ENCODE results near the gene HERC4. TPM values are rescaled to one million over a fixed set of nuclear protein-coding genes. Genes with fewer than 3 reads are reported as not detected.
A peak's percentile ranks its signal among the peaks of the same experiment; 100 is the strongest.
"Not testable (repeated sequence)": the region's sequence is repeated elsewhere in the genome, so short reads cannot be mapped to it uniquely, and the experiment has no call there.

The HERC4 gene
- total RNA-seq, 2 experiments from 2014 or later, result 55.7 to 59.0 TPM

- POLR2A ChIA-PET, result no interaction called here
Observed at GRCh38 chr10:68032113-68032512, 43.0 kb downstream of the HERC4 start.

GRCh38 chr10:68027429-68027828 is 47.7 kb downstream of the HERC4 start:
- CTCF ChIA-PET, result interaction anchor here (0.9 to 1.8 kb wide), 2 partner anchors 172 to 239 kb away, joined by 3 to 4 read pairs; no protein-coding TSS in a partner anchor
- peaks cover 4% of the 10 kb centered on the region for H3K4me1 Mint-ChIP-seq (ENCODE audit: low read depth)

More at GRCh38 chr10:68032113-68032512, 43.0 kb downstream of the HERC4 start:
- H3K36me3 Mint-ChIP-seq, result peaks cover 20% of the 10 kb centered on the region
- intact Hi-C loops (cut with micrococcal nuclease), result no loop called here
- H3K4me3 Mint-ChIP-seq, result no peak overlapping the region
- H3K27me3 Mint-ChIP-seq, result no peaks in the 10 kb centered on the region
- H3K4me1 Mint-ChIP-seq (ENCODE audit: low read depth), result peaks cover 6% of the 10 kb centered on the region
- H3K9me3 Mint-ChIP-seq, result no peaks in the 10 kb centered on the region
- no peak for DNase-seq
- CTCF ChIA-PET, result no interaction called here
- H3K27ac Mint-ChIP-seq, result no peak overlapping the region

GRCh38 chr10:68023292-68023691 is 51.8 kb downstream of the HERC4 start:
- H3K4me1 Mint-ChIP-seq (ENCODE audit: low read depth), result peaks cover 4% of the 10 kb centered on the region
- POLR2A ChIA-PET, result no interaction called here
- no peak overlapping the region for H3K4me3 Mint-ChIP-seq
- H3K27ac Mint-ChIP-seq, result no peak overlapping the region
- no peak for DNase-seq
- CTCF ChIA-PET, result no interaction called here
- H3K36me3 Mint-ChIP-seq, result peaks cover 49% of the 10 kb centered on the region
- H3K27me3 Mint-ChIP-seq, result no peaks in the 10 kb centered on the region
- H3K9me3 Mint-ChIP-seq, result peaks cover 14% of the 10 kb centered on the region
- intact Hi-C loops (cut with micrococcal nuclease), result no loop called here

More at GRCh38 chr10:68027429-68027828, 47.7 kb downstream of the HERC4 start:
- no peak for DNase-seq
- POLR2A ChIA-PET, result no interaction called here
- H3K9me3 Mint-ChIP-seq, result no peaks in the 10 kb centered on the region
- intact Hi-C loops (cut with micrococcal nuclease), result no loop called here
- no peak overlapping the region for H3K4me3 Mint-ChIP-seq
- H3K36me3 Mint-ChIP-seq, result peaks cover 24% of the 10 kb centered on the region
- no peaks in the 10 kb centered on the region for H3K27me3 Mint-ChIP-seq
- no peak overlapping the region for H3K27ac Mint-ChIP-seq

GRCh38 chr10:68022324-68022723 is 52.8 kb downstream of the HERC4 start:
- H3K27ac Mint-ChIP-seq; intact Hi-C loops (cut with micrococcal nuclease); H3K4me3 Mint-ChIP-seq; H3K27me3 Mint-ChIP-seq; CTCF ChIA-PET; DNase-seq; H3K4me1 Mint-ChIP-seq (ENCODE audit: low read depth); POLR2A ChIA-PET: not testable (repeated sequence)
- Mint-ChIP-seq H3K9me3 (peaks cover 14% of the 10 kb centered on the region), H3K36me3 (peaks cover 46% of the 10 kb centered on the region)

- intact Hi-C loops (cut with micrococcal nuclease); H3K4me1 Mint-ChIP-seq (ENCODE audit: low read depth); H3K9me3 Mint-ChIP-seq; H3K4me3 Mint-ChIP-seq; H3K27me3 Mint-ChIP-seq; POLR2A ChIA-PET; DNase-seq: not testable (repeated sequence)
- Mint-ChIP-seq H3K36me3 (peaks cover 33% of the 10 kb centered on the region), H3K27ac (peak overlapping the region; percentile 44)
- CTCF ChIA-PET, result interaction anchor here (0.6 kb wide), 1 partner anchor 1498 kb away, joined by 4 read pairs; no protein-coding TSS in a partner anchor
Observed at GRCh38 chr10:68016519-68016918, 58.6 kb downstream of the HERC4 start.

GRCh38 chr10:68010426-68010940 is 64.6 kb downstream of the HERC4 start:
- no peak for DNase-seq
- Mint-ChIP-seq H3K9me3 (no peaks in the 10 kb centered on the region), H3K27me3 (no peaks in the 10 kb centered on the region), H3K4me3 (no peak overlapping the region), H3K4me1 (ENCODE audit: low read depth) (no peaks in the 10 kb centered on the region), H3K36me3 (peaks cover 29% of the 10 kb centered on the region), H3K27ac (no peak overlapping the region)
- ChIA-PET CTCF (no interaction called here), POLR2A (no interaction called here)
- intact Hi-C loops (cut with micrococcal nuclease), result no loop called here

- H3K27me3 Mint-ChIP-seq, result no peaks in the 10 kb centered on the region
- CTCF ChIA-PET, result no interaction called here
- H3K36me3 Mint-ChIP-seq, result peaks cover 41% of the 10 kb centered on the region
- H3K27ac Mint-ChIP-seq, result no peak overlapping the region
- intact Hi-C loops (cut with micrococcal nuclease), result no loop called here
- POLR2A ChIA-PET, result no interaction called here
- H3K4me3 Mint-ChIP-seq, result no peak overlapping the region
- no peaks in the 10 kb centered on the region for H3K4me1 Mint-ChIP-seq (ENCODE audit: low read depth)
- no peak for DNase-seq
- H3K9me3 Mint-ChIP-seq, result no peaks in the 10 kb centered on the region
Observed at GRCh38 chr10:68007356-68007755, 67.7 kb downstream of the HERC4 start.

GRCh38 chr10:68001539-68001938 is 73.5 kb downstream of the HERC4 start:
- Mint-ChIP-seq H3K27ac (no peak overlapping the region), H3K4me3 (no peak overlapping the region), H3K4me1 (ENCODE audit: low read depth) (peaks cover 5% of the 10 kb centered on the region), H3K27me3 (no peaks in the 10 kb centered on the region), H3K9me3 (no peaks in the 10 kb centered on the region), H3K36me3 (peaks cover 27% of the 10 kb centered on the region)
- no peak for DNase-seq
- ChIA-PET CTCF (no interaction called here), POLR2A (interaction anchor here (0.6 kb wide), 1 partner anchor 216 kb away, joined by 3 read pairs; no protein-coding TSS in a partner anchor)
- intact Hi-C loops (cut with micrococcal nuclease), result no loop called here

- intact Hi-C loops (cut with micrococcal nuclease), result no loop called here
- no peaks in the 10 kb centered on the region for H3K27me3 Mint-ChIP-seq
- no peak overlapping the region for H3K4me3 Mint-ChIP-seq
- peaks cover 5% of the 10 kb centered on the region for H3K4me1 Mint-ChIP-seq (ENCODE audit: low read depth)
- no peak overlapping the region for H3K27ac Mint-ChIP-seq
- no peak for DNase-seq
- H3K36me3 Mint-ChIP-seq, result peaks cover 27% of the 10 kb centered on the region
- H3K9me3 Mint-ChIP-seq, result no peaks in the 10 kb centered on the region
- ChIA-PET CTCF (no interaction called here), POLR2A (no interaction called here)
Observed at GRCh38 chr10:68001000-68001399, 74.1 kb downstream of the HERC4 start.

GRCh38 chr10:67990093-67990492 is 85.0 kb downstream of the HERC4 start:
- POLR2A ChIA-PET, result no interaction called here

GRCh38 chr10:67988606-67989005 is 86.5 kb downstream of the HERC4 start:
- intact Hi-C loops (cut with micrococcal nuclease), result no loop called here
- Mint-ChIP-seq H3K27me3 (no peaks in the 10 kb centered on the region), H3K4me1 (ENCODE audit: low read depth) (peaks cover 5% of the 10 kb centered on the region), H3K27ac (no peak overlapping the region), H3K9me3 (no peaks in the 10 kb centered on the region), H3K4me3 (no peak overlapping the region), H3K36me3 (peaks cover 25% of the 10 kb centered on the region)
- no peak for DNase-seq
- POLR2A ChIA-PET, result no interaction called here
- CTCF ChIA-PET, result no interaction called here

More at GRCh38 chr10:67990093-67990492, 85.0 kb downstream of the HERC4 start:
- Mint-ChIP-seq H3K4me3 (no peak overlapping the region), H3K27me3 (no peaks in the 10 kb centered on the region), H3K27ac (peak overlapping the region; percentile 18), H3K36me3 (peaks cover 24% of the 10 kb centered on the region), H3K4me1 (ENCODE audit: low read depth) (peaks cover 5% of the 10 kb centered on the region), H3K9me3 (no peaks in the 10 kb centered on the region)
- intact Hi-C loops (cut with micrococcal nuclease), result no loop called here
- CTCF ChIA-PET, result no interaction called here
- DNase-seq, result no peak

- H3K4me3 Mint-ChIP-seq; DNase-seq; H3K27me3 Mint-ChIP-seq; H3K27ac Mint-ChIP-seq; intact Hi-C loops (cut with micrococcal nuclease); CTCF ChIA-PET; POLR2A ChIA-PET; H3K9me3 Mint-ChIP-seq: not testable (repeated sequence)
- H3K4me1 Mint-ChIP-seq (ENCODE audit: low read depth), result peaks cover 15% of the 10 kb centered on the region
- H3K36me3 Mint-ChIP-seq, result peaks cover 43% of the 10 kb centered on the region
Observed at GRCh38 chr10:67982603-67983002, 92.5 kb downstream of the HERC4 start.

GRCh38 chr10:67978749-67979148 is 96.3 kb downstream of the HERC4 start:
- ChIA-PET CTCF (interaction anchor here (0.6 to 1.5 kb wide), 2 partner anchors 178 to 234 kb away, joined by 3 read pairs; no protein-coding TSS in a partner anchor), POLR2A (no interaction called here)
- intact Hi-C loops (cut with micrococcal nuclease), result no loop called here
- Mint-ChIP-seq H3K4me3 (no peak overlapping the region), H3K4me1 (ENCODE audit: low read depth) (peaks cover 15% of the 10 kb centered on the region), H3K36me3 (peaks cover 57% of the 10 kb centered on the region), H3K27me3 (no peaks in the 10 kb centered on the region), H3K9me3 (no peaks in the 10 kb centered on the region), H3K27ac (peak overlapping the region; percentile 33)
- peak; percentile 19 for DNase-seq

Measured in activated CD4-positive, alpha-beta memory T cell treated with anti-CD3 and anti-CD28 coated beads for 36 hours (primary cell).